Hematopoietic multipotent progenitor cell treated with erythropoietin and hydrocortisone succinate and interleukin-3 and kit ligand, for 6 days (in vitro differentiated cells): ENCODE measurements around the gene PDE9A.

Experiments
- DNase-seq: peaks from one replicate; pipeline ENCODE4 v3.0.0-alpha.2; 2015

The PDE9A gene

GRCh38 chr21:42673633-42674328 is 20.4 kb downstream of the PDE9A start:
- DNase-seq: no peak

GRCh38 chr21:42674351-42674940 is 21.0 kb downstream of the PDE9A start:
- DNase-seq: peak; percentile 27

- no peak for DNase-seq
These were observed 22.0 kb downstream of the PDE9A start for GRCh38 chr21:42675403-42675802.

GRCh38 chr21:42676808-42677207 is 23.4 kb downstream of the PDE9A start:
- no peak for DNase-seq

GRCh38 chr21:42677339-42678321 is 24.2 kb downstream of the PDE9A start:
- DNase-seq: peak; percentile 87

GRCh38 chr21:42678618-42679295 is 25.3 kb downstream of the PDE9A start:
- DNase-seq: no peak

GRCh38 chr21:42679319-42680057 is 26.1 kb downstream of the PDE9A start:
- DNase-seq: no peak

GRCh38 chr21:42680058-42680330 is 26.6 kb downstream of the PDE9A start:
- DNase-seq: no peak

- no peak for DNase-seq
These were observed 27.0 kb downstream of the PDE9A start for GRCh38 chr21:42680429-42680828.

GRCh38 chr21:42681296-42682206 is 28.1 kb downstream of the PDE9A start:
- no peak for DNase-seq

- no peak for DNase-seq
These were observed 29.3 kb downstream of the PDE9A start for GRCh38 chr21:42682661-42683210.

- DNase-seq: no peak
These were observed 30.1 kb downstream of the PDE9A start for GRCh38 chr21:42683371-42684108.

GRCh38 chr21:42684109-42684916 is 30.9 kb downstream of the PDE9A start:
- DNase-seq: peak; percentile 27

GRCh38 chr21:42685036-42685435 is 31.6 kb downstream of the PDE9A start:
- DNase-seq: no peak

- no peak for DNase-seq
These were observed 32.6 kb downstream of the PDE9A start for GRCh38 chr21:42685954-42686500.

- DNase-seq: no peak
These were observed 34.4 kb downstream of the PDE9A start for GRCh38 chr21:42687796-42688195.

- no peak for DNase-seq
These were observed 34.9 kb downstream of the PDE9A start for GRCh38 chr21:42688226-42688840.

- no peak for DNase-seq
These were observed 35.5 kb downstream of the PDE9A start for GRCh38 chr21:42688841-42689371.
